B cell (primary cell): ENCODE results near the gene PPP1R12B.
"Not testable (repeated sequence)": the region's sequence is repeated elsewhere in the genome, so short reads cannot be mapped to it uniquely, and the experiment has no call there.

Experiments
- EZH2 ChIP-seq: IDR thresholded peaks from 2 replicates; pipeline ENCODE4 v1.6.1; 2012; ENCODE audit warnings: borderline replicate concordance, low read depth, mild to moderate bottlenecking, moderate library complexity, low read length; ENCODE audit not compliant: insufficient read depth, poor library complexity, severe bottlenecking
- TF ChIP-seq, protein P1 (sequence below): fragments of 200-600 bp; IDR thresholded peaks from one replicate; pipeline ENCODE4 v1.8.0; 2022; ENCODE audit warnings: antibody characterized with exemption, mild to moderate bottlenecking

DNA sequence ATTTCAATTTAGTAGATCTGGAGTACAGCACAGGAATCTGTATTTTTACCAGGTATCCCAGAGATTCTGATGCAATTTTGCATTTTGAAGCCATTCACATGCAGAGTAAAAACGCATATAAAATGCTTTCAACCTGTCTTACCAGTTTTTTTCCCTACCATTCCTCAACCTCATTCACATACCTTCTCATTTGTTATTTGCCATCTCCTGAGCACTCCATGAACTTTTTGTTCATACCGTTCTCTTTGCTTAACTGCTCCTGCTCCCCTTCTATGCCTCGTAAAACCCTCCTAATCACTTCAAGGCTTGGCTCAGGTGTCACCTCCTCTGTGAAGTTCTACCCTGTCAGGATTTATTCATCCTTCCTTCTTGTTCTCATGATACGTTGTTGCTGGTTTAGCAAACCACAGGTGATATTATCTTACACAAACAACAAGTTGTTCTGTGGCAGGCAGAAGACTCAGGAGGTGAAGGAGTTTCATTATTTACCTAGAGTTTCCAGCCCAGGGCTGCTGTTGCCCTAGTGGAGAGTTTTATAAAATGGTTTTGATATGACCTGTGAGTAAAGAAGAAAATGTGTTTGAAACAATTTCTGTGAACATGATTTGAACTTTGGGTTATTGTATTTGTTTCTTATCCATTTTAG is 31.5 kb downstream of the PPP1R12B start:
- TF ChIP-seq, protein P1, sequence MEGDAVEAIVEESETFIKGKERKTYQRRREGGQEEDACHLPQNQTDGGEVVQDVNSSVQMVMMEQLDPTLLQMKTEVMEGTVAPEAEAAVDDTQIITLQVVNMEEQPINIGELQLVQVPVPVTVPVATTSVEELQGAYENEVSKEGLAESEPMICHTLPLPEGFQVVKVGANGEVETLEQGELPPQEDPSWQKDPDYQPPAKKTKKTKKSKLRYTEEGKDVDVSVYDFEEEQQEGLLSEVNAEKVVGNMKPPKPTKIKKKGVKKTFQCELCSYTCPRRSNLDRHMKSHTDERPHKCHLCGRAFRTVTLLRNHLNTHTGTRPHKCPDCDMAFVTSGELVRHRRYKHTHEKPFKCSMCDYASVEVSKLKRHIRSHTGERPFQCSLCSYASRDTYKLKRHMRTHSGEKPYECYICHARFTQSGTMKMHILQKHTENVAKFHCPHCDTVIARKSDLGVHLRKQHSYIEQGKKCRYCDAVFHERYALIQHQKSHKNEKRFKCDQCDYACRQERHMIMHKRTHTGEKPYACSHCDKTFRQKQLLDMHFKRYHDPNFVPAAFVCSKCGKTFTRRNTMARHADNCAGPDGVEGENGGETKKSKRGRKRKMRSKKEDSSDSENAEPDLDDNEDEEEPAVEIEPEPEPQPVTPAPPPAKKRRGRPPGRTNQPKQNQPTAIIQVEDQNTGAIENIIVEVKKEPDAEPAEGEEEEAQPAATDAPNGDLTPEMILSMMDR, result not testable (repeated sequence)
- TF ChIP-seq EZH2, result not testable (repeated sequence)
